Posterior cingulate gyrus (tissue), 11 donors: Measurements from ENCODE around the gene KLHDC8A.

Source experiments
- DNase-seq, 10 donors: peaks; one replicate each; pipeline versions ENCODE4 v3.0.0 to v3.0.0-alpha.2; 2020 to 2021; ENCODE audit warnings: mixed read lengths in 3 of 10
- intact Hi-C: fragments of 100-400 bp; cut with DNase I; formaldehyde crosslinking; loops from one replicate; pipeline ENCODE4 v1.15.1; 2023

KLHDC8A gene

DNA sequence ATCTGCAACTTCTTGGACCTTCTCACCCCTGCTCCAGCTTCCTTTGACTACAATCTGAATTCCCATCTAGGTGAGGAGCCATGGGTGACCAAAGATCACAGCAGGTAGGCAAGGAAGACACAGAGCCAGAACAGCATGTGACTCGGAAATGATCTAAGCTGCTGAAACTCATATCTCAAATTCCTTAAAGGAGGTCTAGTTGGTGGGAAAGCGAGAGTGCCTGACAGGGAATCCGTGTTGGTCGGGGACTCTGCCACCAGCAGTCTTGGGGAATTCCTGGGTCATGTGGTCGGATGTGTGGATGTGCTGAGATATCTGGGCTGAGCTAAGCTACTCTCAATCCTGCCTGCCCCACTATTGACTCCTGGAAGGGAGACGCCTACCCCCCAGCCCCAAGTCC, 31.9 kb downstream of the KLHDC8A start:
- intact Hi-C loops, result loop anchor here (1.0 kb wide), 1 partner anchor 51 kb away; no protein-coding TSS in a partner anchor
- DNase-seq, result peak in 1 of 10 donors; percentile 67

DNA sequence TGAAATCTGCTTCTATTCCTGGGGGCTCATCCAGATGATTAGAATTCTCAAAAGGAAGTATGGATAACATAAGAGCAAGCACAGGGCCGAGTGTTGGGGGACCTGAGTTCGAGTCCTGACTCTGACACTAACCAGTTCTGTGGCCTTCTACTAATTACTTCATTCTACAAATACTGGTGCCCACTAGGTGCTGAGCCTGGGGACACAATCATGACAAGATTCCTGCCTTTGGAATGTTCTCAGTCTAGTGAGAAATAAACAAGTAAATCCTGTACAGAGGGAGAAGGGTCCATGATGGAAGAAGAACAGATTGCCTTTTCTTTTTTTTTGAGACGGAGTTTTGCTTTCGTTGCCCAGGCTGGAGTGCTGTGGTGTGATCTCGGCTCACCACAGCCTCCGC, 32.9 kb downstream of the KLHDC8A start:
- intact Hi-C loops, result no loop called here

DNA sequence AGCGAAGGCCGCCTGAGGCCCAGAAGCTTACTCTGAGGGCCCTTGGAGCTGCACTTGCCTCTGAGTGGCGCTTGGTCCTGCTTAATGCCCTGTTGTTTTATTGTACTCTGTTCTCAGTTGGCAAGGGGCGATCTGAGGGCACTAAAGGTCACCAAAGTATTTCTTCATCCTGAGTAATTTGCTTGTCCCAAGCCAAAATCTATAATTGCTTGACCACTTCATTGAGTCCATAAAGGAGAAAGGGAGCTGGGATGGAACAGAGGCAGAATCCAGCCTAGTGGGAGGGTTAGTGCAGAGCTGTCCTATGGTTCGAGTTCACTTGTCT, 34.8 kb downstream of the KLHDC8A start:
- intact Hi-C loops, result no loop called here
- no peak for DNase-seq

More for the DNA sequence above, 32.9 kb downstream of the KLHDC8A start:
- DNase-seq, result no peak

DNA sequence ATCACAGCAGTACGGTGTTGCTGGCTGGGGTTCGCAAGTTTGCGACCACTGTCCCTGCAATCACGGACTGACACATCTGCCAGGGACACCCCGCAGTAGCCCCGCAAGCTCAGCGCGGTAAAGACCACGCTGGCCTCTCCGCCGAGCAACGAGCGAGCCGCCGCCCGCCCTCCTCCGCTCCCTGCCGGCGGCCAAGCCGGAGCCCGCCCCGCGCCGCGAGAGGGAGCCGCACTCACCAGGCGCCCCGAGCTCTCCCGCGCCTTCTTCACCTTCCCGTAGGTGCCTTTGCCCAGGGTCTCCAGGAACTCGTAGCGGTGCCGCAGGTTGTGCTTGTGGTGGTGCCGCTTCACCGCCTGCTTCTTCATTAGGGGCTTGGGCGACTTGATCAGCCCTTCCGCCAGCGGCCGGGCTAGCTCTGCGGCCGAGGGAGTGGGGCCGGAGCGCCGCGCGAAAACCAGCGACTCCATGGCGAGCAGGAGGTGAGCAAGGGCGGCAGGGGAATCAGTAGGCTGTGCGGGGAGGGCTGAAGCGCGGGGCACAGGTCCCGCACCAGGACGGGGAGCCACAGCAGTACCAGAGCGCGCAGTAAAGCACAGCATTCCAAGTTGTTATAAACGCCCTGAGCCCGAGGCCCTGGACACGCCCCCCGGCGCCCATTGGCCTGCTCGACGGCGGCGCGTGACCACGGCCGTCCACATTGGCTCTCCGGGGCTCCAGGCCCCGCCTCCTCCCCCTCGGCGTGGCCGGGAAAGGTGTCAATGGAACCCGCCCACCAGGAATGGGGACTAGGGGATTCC, 35.4 kb downstream of the KLHDC8A start, which contains the start of gene NUAK2:
Gene NUAK2, minus strand, starts transcription at position 584 of the 797 bp plus-strand sequence. Its CDS starts 117 bp downstream, at position 467.
- peak; percentile 83 to 98 (median 92) for DNase-seq
- intact Hi-C loops, result no loop called here

DNA sequence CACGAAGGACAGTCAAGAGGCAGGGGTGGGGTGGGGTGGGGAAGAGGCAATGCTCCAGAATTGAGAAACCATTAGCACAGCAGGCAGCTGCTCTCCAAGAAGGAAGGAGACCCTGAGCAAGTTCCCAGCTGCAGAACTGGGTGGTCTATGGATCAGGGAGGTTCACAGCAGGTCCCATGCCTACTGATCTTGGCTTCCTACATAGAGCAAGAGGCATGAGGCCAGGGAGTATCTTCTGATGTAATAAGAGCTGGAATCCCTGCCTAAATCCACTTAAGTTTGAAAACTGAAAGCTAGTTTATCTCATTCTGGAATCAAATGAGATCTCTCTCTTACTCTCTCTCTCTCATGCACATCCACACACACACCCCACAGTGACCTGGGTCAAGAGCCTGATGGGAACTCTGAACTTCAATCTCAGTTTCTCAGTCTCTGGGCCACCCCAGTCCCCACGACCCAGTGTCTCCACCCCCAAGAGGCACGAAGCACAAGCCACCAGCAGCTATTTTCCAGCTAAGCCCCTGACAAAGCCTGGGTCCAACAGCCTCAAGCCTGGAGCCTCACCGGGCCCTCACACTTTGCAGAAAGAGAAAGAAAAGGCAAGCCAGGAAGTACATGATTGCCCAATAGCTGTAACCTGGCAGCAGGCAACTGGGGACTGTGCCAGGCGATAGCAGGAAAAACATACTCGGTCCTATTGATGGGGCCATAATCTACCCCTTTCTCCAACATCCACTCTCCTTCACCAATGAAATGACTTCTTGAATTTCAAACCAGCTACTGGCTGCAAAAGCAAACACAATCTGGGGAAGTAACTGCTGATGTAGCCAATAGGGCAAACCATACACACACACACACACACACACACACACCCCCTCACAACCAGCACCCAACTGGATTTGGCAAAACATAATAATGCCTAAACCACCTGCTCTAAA, 37.4 kb downstream of the KLHDC8A start:
- peak in 1 of 10 donors; percentile 18 for DNase-seq
- intact Hi-C loops, result no loop called here

DNA sequence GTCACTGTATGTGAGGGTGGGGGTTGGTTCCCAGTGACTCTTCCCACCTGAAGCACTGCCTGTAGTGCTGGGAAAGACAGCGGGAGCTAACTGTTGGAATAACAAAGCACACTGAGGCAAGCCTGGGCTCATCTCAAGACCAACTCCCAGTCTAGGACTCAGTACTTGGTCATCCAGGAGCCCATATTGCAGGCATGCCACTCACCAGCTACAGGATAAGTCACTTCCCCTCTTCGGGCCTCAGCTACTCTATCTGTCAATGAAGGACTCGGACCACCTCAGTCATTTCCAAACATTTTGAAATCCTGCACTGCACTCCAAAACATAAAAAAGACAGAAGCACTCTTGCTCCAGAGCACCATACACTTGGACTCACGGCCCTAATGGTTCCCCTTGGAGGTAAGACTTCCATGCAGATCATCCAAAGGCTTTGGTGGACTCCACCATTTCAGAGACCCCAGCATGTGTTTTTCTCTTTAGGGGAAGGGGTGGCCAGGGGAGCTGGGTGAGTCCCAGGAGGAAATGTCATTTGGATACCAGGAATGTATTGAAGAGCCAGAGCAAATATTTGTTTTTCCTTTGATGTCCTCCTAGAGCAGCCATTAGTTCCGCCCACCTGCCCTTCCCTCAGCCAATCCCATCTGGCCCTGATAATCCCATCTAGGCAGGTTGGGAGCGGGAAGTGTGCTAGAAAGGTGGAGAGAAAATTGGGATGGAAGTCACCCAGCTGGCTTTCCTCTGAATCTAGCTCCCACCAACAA, 38.3 kb downstream of the KLHDC8A start:
- no peak for DNase-seq
- intact Hi-C loops, result no loop called here

DNA sequence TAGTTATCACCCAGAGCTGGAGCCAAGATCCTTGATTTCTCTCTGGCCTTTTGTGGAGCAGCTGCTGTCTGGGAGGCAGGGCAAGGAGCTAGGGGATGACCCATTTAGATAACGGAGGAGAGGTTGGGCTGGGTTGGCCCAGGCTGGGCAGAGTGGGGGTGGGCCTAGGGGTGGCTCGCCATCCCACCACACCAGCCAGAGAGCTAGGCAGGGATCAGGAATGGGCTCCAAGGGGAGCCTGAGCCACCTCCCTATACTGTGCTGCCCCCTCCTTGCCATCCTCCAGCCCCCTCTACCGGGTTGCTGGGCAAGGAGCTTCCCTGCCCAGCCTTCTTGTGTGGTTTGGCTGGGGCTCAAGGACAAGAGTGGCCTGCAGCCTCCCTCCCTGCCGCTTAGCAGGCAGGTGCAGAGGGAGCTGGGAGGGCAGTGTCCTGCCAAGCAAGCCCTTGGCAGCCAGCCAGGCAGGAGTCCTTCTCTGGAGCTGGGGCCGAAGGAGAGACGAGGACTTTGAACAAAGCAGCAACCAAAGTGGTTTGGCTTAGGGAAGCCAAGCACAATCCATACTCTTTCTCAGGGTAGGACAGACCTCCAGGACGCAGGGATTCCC, 39.3 kb downstream of the KLHDC8A start:
- DNase-seq, result peak in 9 of 10 donors; percentile 32 to 89 (median 61)
- intact Hi-C loops, result no loop called here

DNA sequence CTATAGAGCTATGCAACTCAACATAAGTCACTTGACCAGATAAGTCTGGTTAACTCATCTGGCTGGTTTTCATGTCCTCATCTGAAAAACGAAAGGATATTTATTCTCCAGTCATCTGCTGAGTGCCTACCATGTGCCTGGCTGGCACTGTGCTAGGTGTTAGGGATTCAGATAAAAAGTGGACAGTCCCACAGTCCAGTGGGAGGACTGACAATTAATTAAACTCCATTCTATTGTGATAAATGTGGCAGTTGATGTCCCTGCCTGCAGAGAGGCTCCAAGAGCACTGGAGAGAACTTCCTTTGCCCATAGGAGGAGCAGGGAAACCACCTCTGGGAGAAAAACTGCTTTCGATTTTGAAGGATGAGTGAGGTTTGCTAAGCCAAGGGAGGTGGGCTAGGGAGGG, 40.6 kb downstream of the KLHDC8A start:
- DNase-seq, result no peak
- intact Hi-C loops, result no loop called here

DNA sequence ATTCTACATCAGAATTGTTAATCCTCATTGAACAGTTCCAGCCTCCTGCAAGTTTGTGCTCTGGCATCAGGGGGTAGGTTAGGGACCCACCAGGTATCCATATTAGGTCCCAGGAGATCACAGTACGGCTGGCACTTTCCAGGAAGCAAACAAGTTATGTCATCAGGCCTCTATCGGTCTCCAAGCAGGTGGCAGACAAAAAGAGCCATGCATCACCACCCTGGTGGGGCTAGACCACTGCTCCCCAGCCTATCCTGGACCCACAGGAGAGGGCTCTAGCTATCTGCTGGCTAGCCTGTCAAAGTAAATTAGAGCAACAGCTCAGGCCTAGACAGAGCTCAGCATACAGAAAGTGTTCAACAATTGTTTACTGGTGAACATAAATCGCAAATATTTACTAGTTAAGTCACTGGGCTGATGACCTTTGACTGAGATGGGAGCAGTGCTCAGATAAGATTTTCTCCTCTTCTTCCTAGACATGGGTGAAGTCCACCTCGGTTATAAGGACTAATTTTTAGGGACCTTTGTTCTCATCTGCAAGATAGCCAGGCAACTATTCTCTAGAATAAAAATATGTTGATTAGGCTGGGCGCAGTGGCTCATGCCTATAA, 41.6 kb downstream of the KLHDC8A start:
- DNase-seq, result no peak
- intact Hi-C loops, result no loop called here

DNA sequence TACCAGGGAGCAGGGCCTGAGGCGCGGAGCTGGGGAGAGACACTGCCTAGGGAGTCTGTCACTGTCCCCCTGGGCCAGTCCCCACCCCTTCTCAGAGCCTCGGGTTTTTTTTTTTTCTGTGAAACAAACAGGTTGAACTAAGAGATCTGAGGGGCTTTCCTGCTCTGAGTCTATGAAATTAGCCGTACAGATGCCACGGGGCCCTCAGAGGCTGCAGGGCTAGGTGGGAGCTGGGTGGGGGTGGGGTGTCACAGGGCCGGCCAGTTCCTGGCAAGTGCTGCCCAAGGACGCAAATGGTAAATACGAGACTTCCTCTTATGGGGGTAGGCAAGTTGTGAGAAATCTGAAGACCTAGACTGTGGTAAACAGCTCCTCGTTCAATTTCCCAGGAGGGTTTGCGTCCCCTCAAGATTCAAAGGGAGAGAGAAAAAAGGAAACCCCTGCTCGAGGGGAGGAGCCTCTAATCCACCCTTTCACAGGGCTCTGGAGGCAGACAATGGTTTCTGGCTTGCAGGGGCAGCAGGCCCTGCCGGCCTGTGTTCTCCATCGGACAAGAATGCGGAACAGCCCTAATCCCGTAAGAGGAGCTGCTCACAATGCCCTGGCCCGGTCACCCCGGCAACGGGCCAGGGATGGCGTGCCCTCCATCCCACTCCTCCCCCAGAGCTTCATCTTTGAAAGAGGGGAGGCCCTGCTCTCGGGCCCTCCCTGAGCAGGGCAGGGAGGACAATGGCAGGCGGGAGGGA, 43.0 kb downstream of the KLHDC8A start:
- DNase-seq, result peak in 8 of 10 donors; percentile 25 to 91 (median 38)
- intact Hi-C loops, result no loop called here

DNA sequence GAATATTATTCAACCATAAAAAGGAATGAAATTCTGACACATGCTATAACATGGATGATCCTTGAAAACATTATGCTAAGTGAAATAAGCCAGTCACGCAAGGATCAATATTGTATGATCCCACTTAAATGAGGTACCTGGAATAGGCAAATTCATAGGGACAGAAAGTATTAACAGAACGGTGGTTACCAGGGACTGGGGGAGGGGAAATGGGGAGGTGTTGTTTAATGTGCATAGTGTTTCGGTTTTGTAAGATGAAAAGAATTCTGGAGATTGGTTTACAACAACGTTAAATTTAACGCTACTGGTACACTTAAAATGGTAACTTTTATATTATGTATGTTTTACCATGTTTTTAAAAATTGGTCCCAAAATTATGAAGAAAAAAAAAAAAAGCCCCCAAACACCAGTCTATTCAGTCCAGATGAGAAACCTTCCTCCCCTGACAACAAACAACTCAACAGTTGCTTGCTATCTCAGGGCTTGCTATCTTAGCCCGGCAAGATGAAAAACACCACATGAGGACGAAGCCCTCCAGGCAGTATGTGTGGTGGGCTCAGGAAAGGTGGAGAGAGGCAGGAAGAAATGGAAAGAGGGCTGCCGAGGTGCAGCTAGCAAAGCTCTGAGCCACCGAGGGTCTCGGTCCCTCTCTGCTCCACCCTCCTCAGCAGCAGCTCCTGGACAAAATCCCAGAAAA, 43.7 kb downstream of the KLHDC8A start:
- no peak for DNase-seq
- intact Hi-C loops, result no loop called here

DNA sequence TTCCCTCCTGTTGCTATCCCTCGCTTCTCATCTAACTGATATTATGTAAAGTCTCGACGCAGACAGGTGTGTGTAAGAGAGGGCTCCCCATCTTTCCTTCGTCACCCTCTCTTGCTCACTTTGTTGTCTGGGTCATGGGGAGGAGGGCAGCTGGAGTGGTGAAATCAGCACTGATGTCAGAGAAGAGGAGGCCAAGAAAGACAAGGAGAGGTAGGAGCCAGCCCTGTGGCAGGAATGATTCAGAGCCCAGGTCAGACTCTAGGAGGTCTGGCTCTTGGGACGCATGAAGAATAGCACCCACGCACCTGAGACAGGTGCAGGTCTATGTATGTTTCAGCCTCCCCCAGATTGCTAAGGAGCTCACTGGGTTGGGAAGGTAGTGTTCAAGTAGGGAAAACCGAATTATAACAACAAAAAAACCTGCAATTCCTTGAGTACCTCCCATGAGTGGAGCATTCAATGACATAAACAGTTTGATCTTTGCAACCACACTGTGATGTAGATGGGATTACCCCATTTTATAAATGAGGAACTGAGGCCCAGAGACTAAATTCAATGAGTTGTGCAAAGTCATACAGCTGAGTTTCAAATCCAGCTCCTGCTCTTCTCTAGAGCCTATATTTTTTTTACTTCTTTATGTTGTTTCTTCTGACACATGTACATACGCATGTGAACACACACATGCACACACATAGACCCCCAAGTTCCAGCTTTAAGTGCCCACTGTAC, 45.6 kb downstream of the KLHDC8A start:
- DNase-seq, result no peak

DNA sequence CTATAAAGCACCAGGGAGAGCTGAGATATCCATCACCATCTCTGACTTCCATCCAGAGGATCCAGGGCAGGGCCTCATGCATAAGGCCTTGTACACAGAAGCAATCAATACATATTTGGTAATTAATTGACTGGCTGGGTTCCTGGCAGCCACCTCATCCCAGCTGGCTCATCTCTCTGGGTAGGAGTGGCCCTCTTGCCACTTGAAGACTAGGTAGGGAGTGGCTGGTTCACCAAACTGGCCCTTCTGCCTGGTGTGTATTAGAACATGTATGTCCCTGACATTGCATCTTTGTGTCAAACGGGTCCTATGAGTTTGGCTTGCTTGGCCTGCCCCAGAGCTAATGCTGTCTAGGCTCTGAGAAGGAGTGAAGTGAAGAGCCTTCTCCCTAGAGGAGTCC, 47.0 kb downstream of the KLHDC8A start:
- DNase-seq, result no peak
- intact Hi-C loops, result no loop called here

More for the DNA sequence above, 45.6 kb downstream of the KLHDC8A start:
- intact Hi-C loops, result no loop called here

DNA sequence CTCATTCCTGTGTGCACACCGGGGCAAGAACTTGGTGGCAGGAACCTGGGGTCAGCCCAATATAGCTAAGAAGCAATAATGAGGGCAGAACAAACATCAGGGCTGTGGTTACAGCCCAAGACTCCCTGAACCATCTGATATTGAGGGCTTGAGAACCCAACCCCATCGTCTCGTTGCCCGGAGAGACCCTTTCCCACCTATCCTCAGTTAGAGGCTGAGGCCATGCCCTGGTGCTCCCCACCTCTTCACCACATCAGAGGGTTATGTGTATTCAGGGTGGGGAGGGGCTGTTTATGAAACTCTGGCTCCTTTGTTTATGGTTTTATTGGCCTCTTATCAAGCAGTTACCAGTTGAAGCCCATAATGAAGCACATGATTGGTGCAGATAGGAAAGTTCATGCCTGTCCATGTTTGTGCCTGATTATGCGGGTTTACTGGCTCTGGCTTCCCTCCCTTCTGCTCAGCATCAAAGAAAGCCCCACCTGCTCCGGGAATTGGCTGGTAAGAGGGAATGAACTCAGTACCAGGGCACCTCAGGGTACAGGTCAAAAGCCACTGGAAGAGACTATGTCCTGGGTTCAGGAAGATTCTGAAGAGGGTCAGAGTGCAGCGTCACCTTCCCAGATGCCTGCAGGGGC, 49.7 kb downstream of the KLHDC8A start:
- DNase-seq, result no peak
- intact Hi-C loops, result no loop called here

DNA sequence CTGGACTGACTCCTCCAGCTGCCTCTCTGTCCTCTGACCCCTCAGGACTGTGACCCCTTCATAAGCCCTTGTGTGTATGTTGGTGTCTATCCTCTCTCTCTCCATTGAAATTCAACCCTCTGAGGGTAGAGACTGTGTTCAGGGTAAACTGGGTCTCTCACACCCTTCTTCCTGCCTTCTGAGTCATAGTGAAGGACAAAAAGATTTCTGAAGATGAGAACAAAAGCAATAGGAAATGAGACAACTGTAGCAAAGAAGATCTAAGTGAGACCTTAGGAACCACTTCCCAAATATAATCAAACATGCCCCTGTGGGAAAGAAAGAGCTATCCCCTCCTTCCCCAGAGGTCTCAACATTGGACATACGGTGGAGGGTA, 52.0 kb downstream of the KLHDC8A start:
- DNase-seq, result no peak
- intact Hi-C loops, result no loop called here

DNA sequence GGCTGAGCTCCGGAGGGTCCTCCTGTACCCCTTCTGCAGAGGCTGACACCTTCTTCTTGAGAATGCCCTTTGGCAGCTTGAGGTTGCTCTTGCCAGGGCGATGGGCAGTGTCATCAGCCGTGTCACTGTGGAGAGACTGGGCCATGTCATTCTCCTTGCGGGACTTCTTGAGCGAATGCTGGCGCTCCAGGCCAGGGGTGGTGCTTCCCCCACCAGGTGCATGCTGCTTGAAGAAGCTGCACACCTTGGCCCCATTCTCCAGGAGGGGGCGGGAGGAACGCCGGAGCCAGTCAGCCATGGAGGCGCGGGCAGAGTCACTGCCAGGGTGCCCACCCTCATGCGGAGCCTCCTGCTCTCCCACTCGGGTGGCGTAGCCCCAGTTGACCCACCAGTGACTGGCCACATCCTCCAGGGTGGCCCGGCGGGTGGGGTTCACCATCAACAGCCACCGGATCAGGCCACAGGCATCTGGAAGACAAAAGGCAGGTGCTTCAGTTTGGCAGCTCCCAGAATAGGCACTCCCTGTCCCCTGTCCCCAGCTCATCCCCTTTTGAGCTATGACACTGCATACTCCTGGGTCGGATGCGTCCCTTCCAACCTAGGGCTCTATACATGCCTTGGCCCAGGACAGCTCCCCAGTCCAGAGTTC, 52.6 kb downstream of the KLHDC8A start:
- intact Hi-C loops, result no loop called here
- DNase-seq, result no peak
